Measurements from ENCODE around the gene TMEM43. TPM values are rescaled to one million over a fixed set of nuclear protein-coding genes. Genes with fewer than 3 reads are reported as not detected.

Gene TMEM43
- total and polyA plus RNA-seq, 8 donors = 11.2 to 31.2 (median 17.6) TPM

GRCh38 chr3:14166877-14167603, 42.2 kb downstream of the TMEM43 start:
- DNase-seq (no peak), ATAC-seq (no peak), FAIRE-seq (no peak)
- H3K4me1 ChIP-seq = no peaks in the 10 kb centered on the region
- TF ChIP-seq CTCF (IDR thresholded peaks at IDR 0.05) = no peak
- H3K36me3 ChIP-seq = peaks cover 12 to 92% (median 63%) of the 10 kb centered on the region in 3 donors
- H3K4me3 ChIP-seq = no peak overlapping the region
- H3K9me3 ChIP-seq = no peaks in the 10 kb centered on the region
- no peak overlapping the region for H3K27ac ChIP-seq
- no peaks in the 10 kb centered on the region for H3K27me3 ChIP-seq
- 93 to 94% methylated on average over 9 of the region's 9 CpGs for WGBS, 2 donors
- intact Hi-C loops (cut with DNase I) = no loop called here

GRCh38 chr3:14169435-14169834, 44.6 kb downstream of the TMEM43 start:
- Histone ChIP-seq H3K27me3 (no peaks in the 10 kb centered on the region), H3K27ac (no peak overlapping the region), H3K4me1 (no peaks in the 10 kb centered on the region), H3K9me3 (no peaks in the 10 kb centered on the region), H3K4me3 (no peak overlapping the region), H3K36me3 (peaks cover 12 to 75% (median 50%) of the 10 kb centered on the region in 3 donors)
- intact Hi-C loops (cut with DNase I) = no loop called here
- no peak for ATAC-seq
- 84 to 91% methylated on average over 2 of the region's 2 CpGs for WGBS, 2 donors
- no peak for TF ChIP-seq CTCF (IDR thresholded peaks at IDR 0.05)
- no peak for DNase-seq
- no peak for FAIRE-seq

GRCh38 chr3:14169871-14170270, 45.0 kb downstream of the TMEM43 start:
- intact Hi-C loops (cut with DNase I) = no loop called here
- TF ChIP-seq CTCF (IDR thresholded peaks at IDR 0.05) = no peak
- no peaks in the 10 kb centered on the region for H3K4me1 ChIP-seq
- no peak overlapping the region for H3K4me3 ChIP-seq
- DNase-seq = no peak
- FAIRE-seq = no peak
- no peak overlapping the region for H3K27ac ChIP-seq
- ATAC-seq = no peak
- peaks cover 12 to 71% (median 47%) of the 10 kb centered on the region in 3 donors for H3K36me3 ChIP-seq
- H3K27me3 ChIP-seq = no peaks in the 10 kb centered on the region
- no peaks in the 10 kb centered on the region for H3K9me3 ChIP-seq

GRCh38 chr3:14170531-14171159, 45.8 kb downstream of the TMEM43 start:
- ATAC-seq = no peak
- Histone ChIP-seq H3K9me3 (no peaks in the 10 kb centered on the region), H3K36me3 (peaks cover 6 to 63% (median 41%) of the 10 kb centered on the region in 3 donors), H3K27me3 (no peaks in the 10 kb centered on the region), H3K4me1 (no peaks in the 10 kb centered on the region), H3K4me3 (no peak overlapping the region), H3K27ac (no peak overlapping the region)
- intact Hi-C loops (cut with DNase I) = no loop called here
- 58 to 69% methylated on average over 2 of the region's 2 CpGs for WGBS, 2 donors
- FAIRE-seq = no peak
- DNase-seq = no peak
- no peak for TF ChIP-seq CTCF (IDR thresholded peaks at IDR 0.05)

- TF ChIP-seq CTCF (IDR thresholded peaks at IDR 0.05) = no peak
- 90 to 91% methylated on average over 5 of the region's 5 CpGs for WGBS, 2 donors
- peaks cover 6 to 50% (median 34%) of the 10 kb centered on the region in 3 donors for H3K36me3 ChIP-seq
- no peak overlapping the region for H3K4me3 ChIP-seq
- peaks cover 0 to 18% (median 10%) of the 10 kb centered on the region in 3 donors for H3K4me1 ChIP-seq
- H3K27ac ChIP-seq = no peak overlapping the region
- DNase-seq (no peak), ATAC-seq (no peak), FAIRE-seq (no peak)
- H3K27me3 ChIP-seq = no peaks in the 10 kb centered on the region
- intact Hi-C loops (cut with DNase I) = no loop called here
- no peaks in the 10 kb centered on the region for H3K9me3 ChIP-seq
Observed at GRCh38 chr3:14172496-14172895, 47.6 kb downstream of the TMEM43 start.
